Fibroblast of the aortic adventitia (primary cell): ENCODE data around the gene LIPE. TPM values are rescaled to one million over a fixed set of nuclear protein-coding genes. Genes with fewer than 3 reads are reported as not detected.

ENCODE experiments used
- DNase-seq: peaks from one replicate; pipeline ENCODE4 v3.0.0-alpha.2; 2010; ENCODE audit warnings: low read depth
- H3K4me3 ChIP-seq: 2 replicates; pipeline ENCODE4 v1.5.1; 2011; ENCODE audit warnings: low read depth, mild to moderate bottlenecking, control low read depth, low read length, moderate library complexity
- total RNA-seq: library from RNA; depleted of rRNA; stranded (reverse); fragments of >200 nt; gene quantifications from 2 replicates; pipeline ENCODE4 v1.2.3, GENCODE V29; 2012; ENCODE audit warnings: low replicate concordance
- TF ChIP-seq, protein P1 (sequence below): IDR thresholded peaks from 2 replicates; pipeline ENCODE4 v1.5.1; 2011; ENCODE audit warnings: mild to moderate bottlenecking, low read length, control low read depth, inconsistent platforms; ENCODE audit not compliant: insufficient read depth

LIPE gene
- total RNA-seq, 1 donor, result 1.6 TPM

GRCh38 chr19:42419309-42419708 lies 7.9 kb downstream of the LIPE start:
- no peak overlapping the region for H3K4me3 ChIP-seq
- DNase-seq, result no peak
- TF ChIP-seq, protein P1, sequence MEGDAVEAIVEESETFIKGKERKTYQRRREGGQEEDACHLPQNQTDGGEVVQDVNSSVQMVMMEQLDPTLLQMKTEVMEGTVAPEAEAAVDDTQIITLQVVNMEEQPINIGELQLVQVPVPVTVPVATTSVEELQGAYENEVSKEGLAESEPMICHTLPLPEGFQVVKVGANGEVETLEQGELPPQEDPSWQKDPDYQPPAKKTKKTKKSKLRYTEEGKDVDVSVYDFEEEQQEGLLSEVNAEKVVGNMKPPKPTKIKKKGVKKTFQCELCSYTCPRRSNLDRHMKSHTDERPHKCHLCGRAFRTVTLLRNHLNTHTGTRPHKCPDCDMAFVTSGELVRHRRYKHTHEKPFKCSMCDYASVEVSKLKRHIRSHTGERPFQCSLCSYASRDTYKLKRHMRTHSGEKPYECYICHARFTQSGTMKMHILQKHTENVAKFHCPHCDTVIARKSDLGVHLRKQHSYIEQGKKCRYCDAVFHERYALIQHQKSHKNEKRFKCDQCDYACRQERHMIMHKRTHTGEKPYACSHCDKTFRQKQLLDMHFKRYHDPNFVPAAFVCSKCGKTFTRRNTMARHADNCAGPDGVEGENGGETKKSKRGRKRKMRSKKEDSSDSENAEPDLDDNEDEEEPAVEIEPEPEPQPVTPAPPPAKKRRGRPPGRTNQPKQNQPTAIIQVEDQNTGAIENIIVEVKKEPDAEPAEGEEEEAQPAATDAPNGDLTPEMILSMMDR, result no peak

DNA sequence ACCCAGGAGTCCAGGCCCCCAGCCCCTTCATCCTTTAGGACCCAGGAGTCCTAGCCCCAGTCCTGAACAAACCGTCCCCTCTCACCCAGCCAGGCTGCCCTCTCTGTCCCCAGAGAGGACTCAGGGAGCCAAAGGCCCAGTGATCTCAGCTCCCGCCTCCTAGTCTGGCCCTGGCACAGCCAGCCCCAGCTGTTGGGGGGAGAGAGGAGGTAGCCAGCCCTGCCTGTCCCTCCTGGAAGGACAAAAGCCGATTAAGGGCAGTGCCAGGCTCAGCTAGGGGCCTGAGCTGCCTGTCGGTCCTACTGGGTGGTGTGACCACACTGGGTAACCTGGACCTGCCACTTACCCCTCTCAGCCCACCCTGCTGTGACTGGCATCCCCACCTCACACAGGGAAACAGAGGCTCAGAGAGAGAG lies 14.5 kb downstream of the LIPE start:
- no peak for DNase-seq
- no peak overlapping the region for H3K4me3 ChIP-seq
- TF ChIP-seq, protein P1, result no peak

GRCh38 chr19:42412227-42412626 lies 15.0 kb downstream of the LIPE start:
- no peak for DNase-seq
- no peak overlapping the region for H3K4me3 ChIP-seq
- TF ChIP-seq, protein P1, result no peak

- TF ChIP-seq, protein P1, result no peak
- DNase-seq, result no peak
- no peak overlapping the region for H3K4me3 ChIP-seq
Measured at GRCh38 chr19:42411581-42412178, 15.5 kb downstream of the LIPE start.

GRCh38 chr19:42410371-42410770 lies 16.8 kb downstream of the LIPE start:
- no peak overlapping the region for H3K4me3 ChIP-seq
- DNase-seq, result no peak
- TF ChIP-seq, protein P1, result no peak

GRCh38 chr19:42409477-42409876 lies 17.7 kb downstream of the LIPE start:
- DNase-seq, result peak; percentile 7
- TF ChIP-seq, protein P1, result no peak
- H3K4me3 ChIP-seq, result no peak overlapping the region

- TF ChIP-seq, protein P1, result no peak
- no peak overlapping the region for H3K4me3 ChIP-seq
- no peak for DNase-seq
Measured at GRCh38 chr19:42407816-42408175, 19.4 kb downstream of the LIPE start.
